OCI-LY3 (cell line): Measurements from ENCODE around the gene HMGCLL1.

ENCODE experiments used
- H2AFZ ChIP-seq: fragments of 200-600, 300-600 bp; shearing (Covaris generic); 2 replicates; pipeline ENCODE4 v1.6.0; 2014; ENCODE audit warnings: antibody characterized with exemption, low read depth, low read length
- H3K27ac ChIP-seq: fragments of 200-600, 300-600 bp; sonication (generic); 2 replicates; pipeline ENCODE4 v1.5.1; 2014; ENCODE audit warnings: mild to moderate bottlenecking, low read length, moderate library complexity, mixed read lengths
- H3K27me3 ChIP-seq: fragments of 200-600, 300-600 bp; sonication (generic); 2 replicates; pipeline ENCODE4 v1.6.1; 2014; ENCODE audit warnings: low read depth, low read length, mixed read lengths
- H3K36me3 ChIP-seq: fragments of 200-600, 300-600 bp; sonication (generic); replicated peaks from 2 replicates; pipeline ENCODE3; 2014; ENCODE audit warnings: low read depth, low read length, mixed read lengths
- H3K4me1 ChIP-seq: fragments of 300-600, 200-600 bp; sonication (generic); 2 replicates; pipeline ENCODE4 v1.6.1; 2014; ENCODE audit warnings: low read length, mixed read lengths
- H3K4me2 ChIP-seq: fragments of 200-600, 300-600 bp; sonication (generic); 2 replicates; pipeline ENCODE4 v1.6.1; 2014; ENCODE audit warnings: low read length, mixed read lengths
- H3K4me3 ChIP-seq: fragments of 300-600, 200-600 bp; sonication (generic); 2 replicates; pipeline ENCODE4 v1.5.1; 2014; ENCODE audit warnings: antibody characterized with exemption, mild to moderate bottlenecking, low read length, moderate library complexity
- H3K79me2 ChIP-seq: fragments of 300-600, 200-600 bp; shearing (Covaris generic); 2 replicates; pipeline ENCODE4 v1.6.1; 2014; ENCODE audit warnings: mild to moderate bottlenecking, low read length, mixed read lengths
- H3K9ac ChIP-seq: fragments of 300-600, 200-600 bp; shearing (Covaris generic); 2 replicates; pipeline ENCODE4 v1.6.0; 2014; ENCODE audit warnings: mild to moderate bottlenecking, low read length, moderate library complexity
- H3K9me3 ChIP-seq: fragments of 200-600, 300-600 bp; shearing (Covaris generic); 2 replicates; pipeline ENCODE4 v1.6.1; 2014; ENCODE audit warnings: low read length, mixed read lengths; ENCODE audit not compliant: insufficient read depth
- H4K20me1 ChIP-seq: fragments of 200-600, 300-600 bp; sonication (generic); 2 replicates; pipeline ENCODE4 v1.6.1; 2016; ENCODE audit warnings: low read length, mixed read lengths; ENCODE audit not compliant: insufficient read depth
- EZH2phosphoT487 ChIP-seq: fragments of 200-600 bp; shearing (Covaris generic); IDR thresholded peaks from 2 replicates; pipeline ENCODE4 v1.6.1; 2018; ENCODE audit warnings: antibody characterized with exemption, mixed run types, low read depth
- TF ChIP-seq, protein P1 (sequence below): fragments of 200-600, 300-600 bp; sonication (generic); IDR thresholded peaks from 2 replicates; pipeline ENCODE4 v1.5.1; 2014; ENCODE audit warnings: antibody characterized with exemption, low read length, low read depth

The HMGCLL1 gene

DNA sequence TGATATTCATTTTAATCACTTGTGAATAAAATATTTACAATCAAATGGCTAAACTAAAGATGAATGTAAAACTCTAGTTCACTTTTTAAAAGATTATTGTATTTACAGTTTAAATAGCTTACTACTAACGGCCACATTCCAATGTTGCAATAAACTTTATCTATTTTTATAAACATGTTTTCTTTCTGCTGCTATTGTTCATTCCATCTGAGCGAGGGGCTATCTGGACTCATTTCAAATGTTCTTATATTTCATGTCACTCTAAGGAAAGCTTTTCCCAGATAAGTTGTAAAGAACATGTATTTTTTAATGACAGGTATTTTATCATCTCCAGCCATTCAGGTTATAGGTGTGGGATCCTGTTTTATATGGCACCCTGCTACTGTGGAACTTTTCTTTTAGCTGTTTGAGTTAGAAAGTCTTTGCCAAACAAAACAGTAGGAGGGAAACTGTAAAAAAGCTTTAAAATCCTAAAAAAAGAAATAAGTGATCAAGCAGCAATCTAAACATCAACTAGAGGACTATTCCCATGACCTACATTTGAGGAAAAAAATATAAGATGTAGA lies 42.5 kb downstream of the HMGCLL1 start:
- Histone ChIP-seq H3K27me3 (no peaks in the 10 kb centered on the region), H3K79me2 (no peaks in the 10 kb centered on the region), H3K4me2 (no peak overlapping the region)

DNA sequence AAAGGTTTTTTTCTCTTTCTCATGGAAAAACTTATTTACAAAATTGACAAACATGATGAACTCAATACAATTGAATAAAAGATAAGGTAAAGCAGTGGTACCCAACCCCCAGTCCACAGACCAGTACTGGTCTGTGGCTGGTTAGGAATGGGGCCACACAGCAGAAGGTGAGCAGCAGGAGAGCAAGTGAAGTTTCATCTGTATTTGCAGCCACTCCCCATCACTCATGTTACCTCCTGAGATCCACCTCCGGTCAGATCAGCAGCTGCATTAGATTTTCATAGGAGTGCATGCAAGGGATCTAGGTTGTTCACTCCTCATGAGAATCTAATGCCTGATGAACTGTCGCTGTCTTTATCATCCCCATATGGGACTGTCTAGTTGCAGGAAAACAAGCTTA lies 47.5 kb downstream of the HMGCLL1 start:
- H2AFZ ChIP-seq: no peak overlapping the region
- no peak for TF ChIP-seq EZH2phosphoT487
- TF ChIP-seq, protein P1, sequence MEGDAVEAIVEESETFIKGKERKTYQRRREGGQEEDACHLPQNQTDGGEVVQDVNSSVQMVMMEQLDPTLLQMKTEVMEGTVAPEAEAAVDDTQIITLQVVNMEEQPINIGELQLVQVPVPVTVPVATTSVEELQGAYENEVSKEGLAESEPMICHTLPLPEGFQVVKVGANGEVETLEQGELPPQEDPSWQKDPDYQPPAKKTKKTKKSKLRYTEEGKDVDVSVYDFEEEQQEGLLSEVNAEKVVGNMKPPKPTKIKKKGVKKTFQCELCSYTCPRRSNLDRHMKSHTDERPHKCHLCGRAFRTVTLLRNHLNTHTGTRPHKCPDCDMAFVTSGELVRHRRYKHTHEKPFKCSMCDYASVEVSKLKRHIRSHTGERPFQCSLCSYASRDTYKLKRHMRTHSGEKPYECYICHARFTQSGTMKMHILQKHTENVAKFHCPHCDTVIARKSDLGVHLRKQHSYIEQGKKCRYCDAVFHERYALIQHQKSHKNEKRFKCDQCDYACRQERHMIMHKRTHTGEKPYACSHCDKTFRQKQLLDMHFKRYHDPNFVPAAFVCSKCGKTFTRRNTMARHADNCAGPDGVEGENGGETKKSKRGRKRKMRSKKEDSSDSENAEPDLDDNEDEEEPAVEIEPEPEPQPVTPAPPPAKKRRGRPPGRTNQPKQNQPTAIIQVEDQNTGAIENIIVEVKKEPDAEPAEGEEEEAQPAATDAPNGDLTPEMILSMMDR: no peak

More for the DNA sequence above, 42.5 kb downstream of the HMGCLL1 start:
- Histone ChIP-seq H3K4me1 (no peaks in the 10 kb centered on the region), H2AFZ (no peak overlapping the region), H3K9me3 (no peaks in the 10 kb centered on the region), H3K4me3 (no peak overlapping the region), H3K27ac (no peak overlapping the region), H3K9ac (no peak overlapping the region), H3K36me3 (no peaks in the 10 kb centered on the region), H4K20me1 (no peaks in the 10 kb centered on the region)
- no peak for TF ChIP-seq EZH2phosphoT487
- TF ChIP-seq, protein P1: no peak

DNA sequence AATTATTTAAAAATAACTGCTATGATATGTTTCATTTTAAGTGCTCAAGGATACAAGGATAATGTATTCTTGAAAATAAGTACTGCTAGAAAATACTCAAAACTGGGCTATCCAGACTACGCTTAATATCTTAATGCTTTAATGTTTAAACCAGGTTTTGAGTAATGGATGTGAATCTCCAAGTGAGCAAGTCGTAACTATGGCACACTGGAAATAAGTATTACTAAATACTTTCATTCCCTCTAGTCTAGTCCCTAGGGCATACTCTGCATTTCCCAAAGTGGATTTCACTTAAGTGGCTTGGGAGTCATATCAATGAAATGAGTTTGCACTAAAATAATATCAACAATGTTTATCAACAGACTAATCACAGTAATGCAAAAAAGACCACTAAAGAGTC lies 48.1 kb downstream of the HMGCLL1 start:
- TF ChIP-seq, protein P1: no peak
- no peak for TF ChIP-seq EZH2phosphoT487
- Histone ChIP-seq H3K36me3 (no peaks in the 10 kb centered on the region), H2AFZ (no peak overlapping the region), H3K9ac (no peak overlapping the region), H3K27me3 (no peaks in the 10 kb centered on the region), H3K4me1 (peaks cover 4% of the 10 kb centered on the region; the same call in 1 of the 2 replicates), H4K20me1 (no peaks in the 10 kb centered on the region), H3K4me3 (no peak overlapping the region), H3K79me2 (no peaks in the 10 kb centered on the region), H3K9me3 (no peaks in the 10 kb centered on the region), H3K4me2 (no peak overlapping the region), H3K27ac (no peak overlapping the region)

More for the DNA sequence above, 47.5 kb downstream of the HMGCLL1 start:
- Histone ChIP-seq H3K9me3 (no peaks in the 10 kb centered on the region), H3K4me3 (no peak overlapping the region), H3K36me3 (no peaks in the 10 kb centered on the region), H3K4me1 (peaks cover 4% of the 10 kb centered on the region; the same call in 1 of the 2 replicates), H3K4me2 (no peak overlapping the region), H4K20me1 (no peaks in the 10 kb centered on the region), H3K9ac (no peak overlapping the region), H3K27ac (no peak overlapping the region), H3K27me3 (no peaks in the 10 kb centered on the region), H3K79me2 (no peaks in the 10 kb centered on the region)

DNA sequence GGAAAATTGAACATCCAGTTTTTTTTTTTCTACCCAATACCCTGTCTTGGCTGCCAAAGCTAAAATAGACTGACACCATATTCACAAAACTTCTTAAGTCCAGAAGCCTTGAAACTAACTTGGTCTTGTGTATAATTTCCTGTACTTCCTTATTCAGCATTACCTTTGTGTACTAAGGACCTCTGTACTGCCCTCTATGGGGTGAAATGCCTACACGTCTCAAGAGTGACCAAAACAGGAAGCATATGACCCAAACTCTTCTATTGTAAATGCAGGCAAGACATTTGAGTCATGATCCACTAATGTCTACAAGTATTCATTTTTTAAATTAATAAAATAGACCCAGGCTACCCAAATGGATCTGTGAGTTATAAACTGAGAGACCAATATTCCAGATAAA lies 50.4 kb downstream of the HMGCLL1 start:
- no peak overlapping the region for H3K4me3 ChIP-seq
- no peaks in the 10 kb centered on the region for H3K36me3 ChIP-seq
- no peak overlapping the region for H3K9ac ChIP-seq
- H3K4me1 ChIP-seq: peaks cover 4% of the 10 kb centered on the region; the same call in 1 of the 2 replicates
- H3K27me3 ChIP-seq: no peaks in the 10 kb centered on the region
- no peaks in the 10 kb centered on the region for H4K20me1 ChIP-seq
- H3K9me3 ChIP-seq: no peaks in the 10 kb centered on the region
- peak overlapping the region; percentile 32 for H2AFZ ChIP-seq
- H3K79me2 ChIP-seq: no peaks in the 10 kb centered on the region
- TF ChIP-seq, protein P1: peak; percentile 62
- no peak for TF ChIP-seq EZH2phosphoT487
- H3K4me2 ChIP-seq: no peak overlapping the region
- no peak overlapping the region for H3K27ac ChIP-seq
